Keratinocyte (primary cell): Measurements from ENCODE around the gene MSI2. TPM values are rescaled to one million over a fixed set of nuclear protein-coding genes. Genes with fewer than 3 reads are reported as not detected.

ENCODE experiments used
- DNase-seq: peaks from one replicate; pipeline ENCODE4 v3.0.0-alpha.2; 2011; ENCODE audit warnings: low read depth, missing footprints, low spot score
- FAIRE-seq: peaks from 2 replicates; lab custom pipeline; 2011; peaks lifted over from hg19 to GRCh38; lab: Jason Lieb, UNC
- H2AFZ ChIP-seq: 2 replicates; pipeline ENCODE4 v1.6.0; 2012; ENCODE audit warnings: low read length, control low read depth, inconsistent platforms; ENCODE audit not compliant: control insufficient read depth
- H3K27ac ChIP-seq: 2 replicates; pipeline ENCODE4 v1.5.1; 2011; ENCODE audit warnings: low read length; ENCODE audit not compliant: control insufficient read depth, insufficient read depth
- H3K27me3 ChIP-seq: 3 replicates; pipeline ENCODE4 v1.6.0; 2011; ENCODE audit warnings: low read length; ENCODE audit not compliant: control insufficient read depth, insufficient read depth; ENCODE audit errors: extremely low read depth
- H3K36me3 ChIP-seq, 2 experiments: 2 replicates in 1 of 2; 3 replicates in 1 of 2; pipeline ENCODE4 v1.5.1; 2011; ENCODE audit warnings: low read length in 2 of 2, mild to moderate bottlenecking in 1 of 2; ENCODE audit not compliant: control insufficient read depth in 2 of 2, insufficient read depth in 2 of 2; ENCODE audit errors: extremely low read depth in 1 of 2
- H3K4me1 ChIP-seq: 3 replicates; pipeline ENCODE4 v1.5.1; 2011; ENCODE audit warnings: low read length; ENCODE audit not compliant: control insufficient read depth, insufficient read depth; ENCODE audit errors: extremely low read depth
- H3K4me2 ChIP-seq: 3 replicates; pipeline ENCODE4 v1.6.0; 2011; ENCODE audit warnings: low read depth, low read length; ENCODE audit not compliant: control insufficient read depth, insufficient read depth; ENCODE audit errors: extremely low read depth
- H3K4me3 ChIP-seq, 3 experiments: fragments of 200-600 bp in 1 of 3; sonication (generic) in 1 of 3; 2 replicates in 2 of 3; 3 replicates in 1 of 3; pipeline ENCODE4 v1.5.1; 2011 to 2016; ENCODE audit warnings: low read length in 3 of 3, mild to moderate bottlenecking in 3 of 3, control low read depth in 2 of 3, inconsistent platforms in 1 of 3, low read depth in 1 of 3, mixed read lengths in 1 of 3, mixed run types in 1 of 3, moderate library complexity in 1 of 3; ENCODE audit not compliant: control insufficient read depth in 2 of 3, insufficient read depth in 2 of 3; ENCODE audit errors: extremely low read depth in 1 of 3
- H3K79me2 ChIP-seq: 2 replicates; pipeline ENCODE4 v1.6.0; 2012; ENCODE audit warnings: low read length; ENCODE audit not compliant: control insufficient read depth, insufficient read depth
- H3K9ac ChIP-seq: 3 replicates; pipeline ENCODE4 v1.6.0; 2011; ENCODE audit warnings: low read length; ENCODE audit not compliant: control insufficient read depth, insufficient read depth; ENCODE audit errors: extremely low read depth
- H3K9me1 ChIP-seq: 3 replicates; pipeline ENCODE4 v1.6.0; 2011; ENCODE audit warnings: low read length; ENCODE audit not compliant: control insufficient read depth, insufficient read depth; ENCODE audit errors: extremely low read depth
- H3K9me3 ChIP-seq: 2 replicates; pipeline ENCODE4 v1.5.1; 2012; ENCODE audit warnings: low read depth, low read length; ENCODE audit not compliant: control insufficient read depth
- H4K20me1 ChIP-seq: 3 replicates; pipeline ENCODE4 v1.6.0; 2011; ENCODE audit warnings: low read length; ENCODE audit not compliant: control insufficient read depth, insufficient read depth; ENCODE audit errors: extremely low read depth
- EZH2 ChIP-seq: IDR thresholded peaks from one replicate; pipeline ENCODE4 v1.6.1; 2012; ENCODE audit warnings: inconsistent platforms, mild to moderate bottlenecking, low read length, moderate library complexity
- dilution Hi-C: fragments of 300-500 bp; cut with MboI; formaldehyde crosslinking; loops from one replicate; pipeline ENCODE4 v1.7.0; 2020; ENCODE audit warnings: low sequenced_read_pairs; ENCODE audit not compliant: extremely low pct_ligation_motif_present
- polyA plus RNA-seq, 5 experiments: library from polyadenylated mRNA; depleted of rRNA in 3 of 5; stranded (reverse) in 3 of 5; stranded (forward) in 1 of 5; unstranded in 1 of 5; fragments of >200 nt; gene quantifications; 1 replicate in 1 of 5; 2 replicates in 3 of 5; 3 replicates in 1 of 5; pipeline versions ENCODE4 v1.2.1 to v1.2.3, GENCODE V29; 2011 to 2012; ENCODE audit warnings: missing spikeins in 2 of 5, low read depth in 1 of 5, low replicate concordance in 1 of 5
- TF ChIP-seq, protein P1 (sequence below), 3 experiments: IDR thresholded peaks in 1 of 3; conservative IDR thresholded peaks in 1 of 3; optimal IDR thresholded peaks in 1 of 3; 2 replicates in 2 of 3; 3 replicates in 1 of 3; pipeline versions ENCODE3 to v1.5.1; 2011; ENCODE audit warnings: low read length in 3 of 3, mild to moderate bottlenecking in 3 of 3, moderate library complexity in 2 of 3, control low read depth in 1 of 3, inconsistent platforms in 1 of 3; ENCODE audit not compliant: insufficient read depth in 2 of 3; ENCODE audit errors: extremely low read depth in 1 of 3

MSI2 gene
- polyA plus RNA-seq, 1 donor (not counting 4 experiments of a cell fraction or from before 2014, with no cell fraction given) = 22.3 TPM

GRCh38 chr17:57560319-57560705 is 304.0 kb downstream of the MSI2 start:
- DNase-seq (no peak), FAIRE-seq (no peak)
- TF ChIP-seq, protein P1, sequence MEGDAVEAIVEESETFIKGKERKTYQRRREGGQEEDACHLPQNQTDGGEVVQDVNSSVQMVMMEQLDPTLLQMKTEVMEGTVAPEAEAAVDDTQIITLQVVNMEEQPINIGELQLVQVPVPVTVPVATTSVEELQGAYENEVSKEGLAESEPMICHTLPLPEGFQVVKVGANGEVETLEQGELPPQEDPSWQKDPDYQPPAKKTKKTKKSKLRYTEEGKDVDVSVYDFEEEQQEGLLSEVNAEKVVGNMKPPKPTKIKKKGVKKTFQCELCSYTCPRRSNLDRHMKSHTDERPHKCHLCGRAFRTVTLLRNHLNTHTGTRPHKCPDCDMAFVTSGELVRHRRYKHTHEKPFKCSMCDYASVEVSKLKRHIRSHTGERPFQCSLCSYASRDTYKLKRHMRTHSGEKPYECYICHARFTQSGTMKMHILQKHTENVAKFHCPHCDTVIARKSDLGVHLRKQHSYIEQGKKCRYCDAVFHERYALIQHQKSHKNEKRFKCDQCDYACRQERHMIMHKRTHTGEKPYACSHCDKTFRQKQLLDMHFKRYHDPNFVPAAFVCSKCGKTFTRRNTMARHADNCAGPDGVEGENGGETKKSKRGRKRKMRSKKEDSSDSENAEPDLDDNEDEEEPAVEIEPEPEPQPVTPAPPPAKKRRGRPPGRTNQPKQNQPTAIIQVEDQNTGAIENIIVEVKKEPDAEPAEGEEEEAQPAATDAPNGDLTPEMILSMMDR (optimal IDR thresholded peaks at IDR 0.05 in 1 of 3, IDR thresholded peaks at IDR 0.05 in 1 of 3, conservative IDR thresholded peaks at IDR 0.05 in 1 of 3; ENCODE audit: extremely low read depth in 1 of 3, insufficient read depth in 2 of 3, low read length in 3 of 3) = no peak
- no peak for TF ChIP-seq EZH2
- Histone ChIP-seq H3K27me3 (no peaks in the 10 kb centered on the region), H2AFZ (no peak overlapping the region), H3K79me2 (no peaks in the 10 kb centered on the region), H3K27ac (no peak overlapping the region), H3K4me3 (no peak overlapping the region), H3K9me1 (no peaks in the 10 kb centered on the region), H3K4me2 (no peak overlapping the region), H4K20me1 (no peaks in the 10 kb centered on the region), H3K4me1 (peaks cover 15% of the 10 kb centered on the region), H3K9me3 (no peaks in the 10 kb centered on the region), H3K36me3 (no peaks in the 10 kb centered on the region), H3K9ac (no peak overlapping the region)
- dilution Hi-C loops = no loop called here

GRCh38 chr17:57561072-57561861 is 304.9 kb downstream of the MSI2 start:
- no peak for FAIRE-seq
- Histone ChIP-seq H3K79me2 (no peaks in the 10 kb centered on the region), H3K4me2 (no peak overlapping the region), H2AFZ (no peak overlapping the region), H4K20me1 (no peaks in the 10 kb centered on the region), H3K9me3 (no peaks in the 10 kb centered on the region), H3K9ac (no peak overlapping the region), H3K4me1 (peaks cover 16% of the 10 kb centered on the region), H3K9me1 (no peaks in the 10 kb centered on the region), H3K27me3 (no peaks in the 10 kb centered on the region), H3K27ac (no peak overlapping the region), H3K36me3 (no peaks in the 10 kb centered on the region), H3K4me3 (no peak overlapping the region)
- DNase-seq = no peak
- dilution Hi-C loops = no loop called here
- TF ChIP-seq EZH2 = no peak
- TF ChIP-seq, protein P1 (optimal IDR thresholded peaks at IDR 0.05 in 1 of 3, IDR thresholded peaks at IDR 0.05 in 1 of 3, conservative IDR thresholded peaks at IDR 0.05 in 1 of 3; ENCODE audit: extremely low read depth in 1 of 3, insufficient read depth in 2 of 3, low read length in 3 of 3) = no peak
